T-helper 1 cell treated with Interleukin-12 subunit alpha and Interleukin-12 subunit beta and Interleukin-4 antibody, amounts not matched to agents 30 μg/mL and 1 μg/mL, for 36 hours (primary cell): Measurements from ENCODE around the gene NEGR1.
"Not testable (repeated sequence)": the region's sequence is repeated elsewhere in the genome, so short reads cannot be mapped to it uniquely, and the experiment has no call there.

ENCODE experiments used
- H3K27ac Mint-ChIP-seq: one replicate; pipeline ENCODE4 v1.8.0; 2021; ENCODE audit warnings: mild to moderate bottlenecking, mixed read lengths
- H3K27me3 Mint-ChIP-seq: one replicate; pipeline ENCODE4 v1.8.0; 2021; ENCODE audit warnings: low read depth, mixed read lengths
- H3K36me3 Mint-ChIP-seq: one replicate; pipeline ENCODE4 v1.8.0; 2021; ENCODE audit warnings: low read depth, mixed read lengths
- H3K4me1 Mint-ChIP-seq: one replicate; pipeline ENCODE4 v1.8.0; 2021; ENCODE audit warnings: low read depth, mixed read lengths
- H3K4me3 Mint-ChIP-seq: one replicate; pipeline ENCODE4 v1.8.0; 2021; ENCODE audit warnings: mild to moderate bottlenecking, moderate library complexity, mixed read lengths
- H3K9me3 Mint-ChIP-seq: one replicate; pipeline ENCODE4 v1.8.0; 2021; ENCODE audit warnings: mixed read lengths

NEGR1 gene

DNA sequence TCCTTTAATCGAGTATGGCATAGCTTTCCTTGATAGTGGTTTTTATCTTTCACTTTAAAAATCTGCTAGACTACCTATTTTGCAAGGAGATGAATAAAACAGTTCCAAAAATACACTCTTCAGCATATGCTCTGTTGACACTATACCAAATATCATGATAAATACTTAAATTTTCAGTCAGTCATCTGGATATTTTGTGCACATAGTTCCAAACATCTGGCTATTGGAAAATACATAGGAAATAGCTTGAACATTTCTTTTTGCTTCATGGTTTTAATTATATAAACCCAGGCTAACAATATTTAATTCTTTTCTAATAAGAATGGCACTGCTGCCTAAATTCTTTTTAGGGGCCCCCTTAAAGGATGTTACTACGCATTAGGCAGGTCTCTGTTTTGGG is 342.1 kb downstream of the NEGR1 start:
- no peak overlapping the region for H3K27ac Mint-ChIP-seq
- no peaks in the 10 kb centered on the region for H3K4me1 Mint-ChIP-seq
- H3K36me3 Mint-ChIP-seq, result no peaks in the 10 kb centered on the region
- H3K27me3 Mint-ChIP-seq, result no peaks in the 10 kb centered on the region
- H3K9me3 Mint-ChIP-seq, result no peaks in the 10 kb centered on the region
- H3K4me3 Mint-ChIP-seq, result no peak overlapping the region

DNA sequence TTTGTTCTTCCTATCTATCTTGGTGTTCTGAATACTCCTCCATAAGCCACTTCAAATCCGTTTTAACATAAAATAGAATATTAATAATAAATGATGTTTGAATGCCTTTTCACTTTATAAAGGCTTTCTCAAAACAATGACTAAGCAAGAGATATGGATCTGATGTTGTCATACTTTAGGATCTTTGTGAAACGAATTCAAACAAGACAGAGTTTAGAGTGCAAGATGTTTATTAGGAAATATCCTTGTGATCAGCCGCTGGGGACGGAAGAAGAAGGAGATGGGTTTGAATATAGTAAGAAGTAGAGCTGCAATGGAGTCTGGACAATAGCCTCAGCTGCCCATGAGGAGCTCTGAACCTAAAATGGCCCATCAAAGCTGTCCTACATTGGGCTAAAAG is 351.8 kb downstream of the NEGR1 start:
- H3K27me3 Mint-ChIP-seq, result no peaks in the 10 kb centered on the region
- no peaks in the 10 kb centered on the region for H3K9me3 Mint-ChIP-seq
- H3K36me3 Mint-ChIP-seq, result no peaks in the 10 kb centered on the region

DNA sequence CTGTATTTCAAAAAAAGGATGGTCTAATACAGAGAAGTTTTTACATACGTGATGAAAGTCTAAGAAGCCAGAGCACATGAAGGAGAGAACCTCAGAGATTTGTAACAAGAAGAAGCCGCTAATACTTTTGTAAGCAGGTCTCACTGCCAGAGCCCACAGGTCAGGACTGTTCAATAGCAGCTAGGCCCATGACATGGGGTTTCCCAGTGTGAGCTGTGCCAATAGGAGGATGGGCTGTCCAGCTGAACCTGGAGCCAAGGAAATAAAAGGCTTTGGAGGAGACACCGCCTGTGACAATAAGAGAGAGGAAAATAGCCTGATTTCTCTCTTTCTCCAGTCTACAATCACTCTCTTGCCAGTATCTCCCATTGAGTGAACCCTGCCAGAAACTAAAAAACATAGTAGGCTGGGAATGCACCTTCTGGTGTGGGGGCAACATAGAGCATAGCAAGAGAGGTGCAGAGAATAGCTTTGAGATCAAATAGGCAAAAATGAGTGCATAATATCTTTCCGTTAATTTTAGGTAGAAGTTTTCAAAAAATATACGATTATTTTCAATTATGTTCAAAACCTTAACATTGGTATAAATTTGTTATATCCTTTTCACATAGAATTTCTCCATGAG is 360.3 kb downstream of the NEGR1 start:
- Mint-ChIP-seq H3K27me3 (no peaks in the 10 kb centered on the region), H3K4me1 (no peaks in the 10 kb centered on the region), H3K27ac (no peak overlapping the region), H3K4me3 (no peak overlapping the region), H3K9me3 (peaks cover 4% of the 10 kb centered on the region), H3K36me3 (no peaks in the 10 kb centered on the region)

More for the DNA sequence above, 351.8 kb downstream of the NEGR1 start:
- Mint-ChIP-seq H3K4me3 (no peak overlapping the region), H3K27ac (no peak overlapping the region), H3K4me1 (no peaks in the 10 kb centered on the region)

DNA sequence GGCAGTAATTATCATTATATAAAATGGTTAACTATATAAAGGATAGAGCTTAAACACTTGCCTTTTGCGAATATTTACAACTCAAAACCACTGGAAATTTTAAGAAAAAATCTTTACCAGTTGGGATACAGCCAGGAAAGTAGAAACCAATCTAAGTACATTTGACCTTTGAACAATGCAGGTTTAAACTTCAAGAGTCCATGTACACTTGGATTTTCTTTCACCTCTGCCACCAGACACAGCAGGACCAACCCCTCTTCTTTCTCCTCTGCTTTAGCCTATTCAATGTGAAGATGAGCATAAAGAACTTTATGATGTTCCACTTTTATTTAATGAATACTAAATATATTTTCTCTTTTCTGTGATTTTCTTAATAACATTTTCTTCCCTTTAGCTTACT is 361.1 kb downstream of the NEGR1 start:
- Mint-ChIP-seq H3K4me1 (no peaks in the 10 kb centered on the region), H3K27me3 (no peaks in the 10 kb centered on the region), H3K36me3 (no peaks in the 10 kb centered on the region), H3K27ac (no peak overlapping the region), H3K4me3 (no peak overlapping the region), H3K9me3 (peaks cover 4% of the 10 kb centered on the region)

DNA sequence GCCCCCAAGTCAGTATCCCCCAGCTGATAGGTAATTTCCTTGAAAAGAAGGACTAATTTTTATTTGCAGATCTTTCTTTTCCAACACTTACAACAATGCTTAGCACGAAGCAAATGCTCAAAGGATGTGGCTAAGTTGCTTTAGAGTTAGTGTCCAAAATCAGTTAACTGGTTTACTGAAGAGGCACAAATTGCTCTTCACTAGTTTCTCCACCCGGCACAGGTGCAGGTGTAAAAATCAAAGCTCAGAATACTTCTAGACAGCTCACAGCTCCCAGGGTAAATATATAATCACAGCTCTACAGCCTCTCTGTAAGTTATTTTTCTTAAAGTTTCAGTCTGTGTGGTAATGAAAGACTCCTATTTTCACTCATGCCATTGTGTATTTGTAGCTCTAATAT is 361.8 kb downstream of the NEGR1 start:
- Mint-ChIP-seq H3K9me3 (peaks cover 4% of the 10 kb centered on the region), H3K27ac (no peak overlapping the region), H3K27me3 (no peaks in the 10 kb centered on the region), H3K36me3 (no peaks in the 10 kb centered on the region), H3K4me3 (no peak overlapping the region), H3K4me1 (no peaks in the 10 kb centered on the region)

DNA sequence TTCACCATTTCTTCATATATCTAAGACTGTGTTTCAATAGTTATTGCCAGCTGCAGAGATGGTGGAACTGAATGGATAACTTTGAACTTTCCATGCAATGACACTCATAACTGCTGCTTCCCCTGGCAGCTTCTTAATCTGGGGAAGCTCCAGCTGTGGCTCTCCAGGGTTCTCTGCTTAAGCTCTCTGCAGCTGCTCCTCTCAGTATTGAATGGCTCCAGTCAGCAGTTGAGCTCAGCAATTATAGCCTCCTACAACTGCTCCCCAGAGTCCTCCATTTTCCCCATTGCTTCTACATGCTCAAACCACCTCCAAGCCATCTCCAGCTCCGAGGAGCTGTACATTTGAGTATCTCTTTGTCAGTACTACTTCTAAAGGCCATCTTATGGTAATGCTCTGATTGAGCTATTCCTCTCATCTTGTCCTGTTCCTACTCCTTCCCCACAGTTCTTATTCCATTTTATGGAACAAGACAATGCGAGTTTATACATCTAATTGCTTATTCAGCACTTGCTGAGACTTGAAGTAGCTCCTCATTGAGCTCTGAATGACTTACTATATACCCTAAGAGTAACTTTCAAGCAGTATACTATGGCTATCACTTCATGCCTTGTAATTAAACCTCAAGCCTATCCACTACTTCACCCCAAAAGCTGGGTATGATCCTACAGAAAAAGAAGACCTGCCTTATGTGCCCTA is 362.4 kb downstream of the NEGR1 start:
- no peaks in the 10 kb centered on the region for H3K36me3 Mint-ChIP-seq
- peaks cover 4% of the 10 kb centered on the region for H3K9me3 Mint-ChIP-seq
- no peak overlapping the region for H3K4me3 Mint-ChIP-seq
- H3K4me1 Mint-ChIP-seq, result no peaks in the 10 kb centered on the region
- no peaks in the 10 kb centered on the region for H3K27me3 Mint-ChIP-seq
- H3K27ac Mint-ChIP-seq, result no peak overlapping the region

DNA sequence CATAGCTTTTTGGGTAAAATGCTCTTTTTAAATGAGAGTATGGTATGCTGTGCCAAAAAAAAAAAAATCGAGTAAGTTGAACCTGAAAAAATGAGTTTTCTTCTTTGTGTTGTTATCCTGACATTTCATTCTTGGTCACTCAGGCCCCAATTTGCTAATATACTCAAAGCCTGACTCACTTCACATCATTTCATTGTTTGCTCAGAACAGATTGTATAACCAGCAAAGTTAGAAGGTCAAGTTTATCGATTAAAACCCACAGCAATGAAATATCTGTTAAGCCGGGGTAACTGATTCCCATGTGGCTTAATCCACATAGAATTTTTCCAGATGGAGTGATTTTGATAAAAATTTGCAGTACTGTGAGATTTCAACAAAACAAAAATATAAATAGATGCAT is 363.7 kb downstream of the NEGR1 start:
- Mint-ChIP-seq H3K36me3 (no peaks in the 10 kb centered on the region), H3K27ac (no peak overlapping the region), H3K4me3 (no peak overlapping the region), H3K4me1 (no peaks in the 10 kb centered on the region), H3K27me3 (no peaks in the 10 kb centered on the region), H3K9me3 (peaks cover 4% of the 10 kb centered on the region)

DNA sequence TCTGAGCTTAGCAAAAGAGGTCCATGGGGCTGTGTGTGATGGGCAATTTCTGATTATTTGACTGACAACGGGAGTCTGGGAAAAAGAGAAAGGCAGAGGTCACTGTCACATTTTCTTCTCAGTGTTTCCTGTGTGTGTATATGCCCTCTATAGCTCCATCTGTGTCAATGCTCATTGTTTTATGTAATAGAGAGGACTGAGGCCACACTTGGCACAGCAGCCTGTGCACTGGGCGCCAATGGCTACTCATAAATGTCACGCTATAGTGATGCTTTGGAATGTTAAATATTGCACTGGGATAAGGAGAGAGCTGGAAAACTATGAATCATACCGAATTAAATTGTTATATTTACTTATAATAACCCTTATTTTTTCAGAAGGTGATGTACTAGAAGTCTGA is 365.4 kb downstream of the NEGR1 start:
- Mint-ChIP-seq H3K27ac (no peak overlapping the region), H3K36me3 (no peaks in the 10 kb centered on the region), H3K9me3 (peaks cover 4% of the 10 kb centered on the region), H3K4me3 (no peak overlapping the region), H3K27me3 (no peaks in the 10 kb centered on the region), H3K4me1 (no peaks in the 10 kb centered on the region)

DNA sequence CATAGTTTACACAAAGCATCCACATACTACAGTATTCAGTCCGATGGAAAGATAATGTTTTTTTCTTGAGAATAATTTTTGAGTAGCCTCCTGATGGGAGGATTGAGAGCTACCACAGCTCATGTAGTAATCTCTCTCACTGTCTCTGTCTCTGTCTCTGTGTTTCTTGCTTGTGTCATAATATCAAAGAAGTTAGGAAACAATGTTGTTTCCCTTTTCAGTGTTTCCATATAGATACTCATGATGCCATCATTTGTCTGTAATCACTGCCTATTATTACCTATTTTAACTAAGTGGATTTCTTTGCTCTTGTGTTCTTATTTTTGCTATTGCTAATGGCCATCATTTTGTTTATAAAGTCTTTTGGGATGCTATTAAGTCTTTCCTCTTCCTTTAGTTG is 367.7 kb downstream of the NEGR1 start:
- Mint-ChIP-seq H3K4me3 (no peak overlapping the region), H3K27ac (no peak overlapping the region), H3K36me3 (no peaks in the 10 kb centered on the region), H3K27me3 (no peaks in the 10 kb centered on the region), H3K9me3 (peaks cover 4% of the 10 kb centered on the region), H3K4me1 (no peaks in the 10 kb centered on the region)

DNA sequence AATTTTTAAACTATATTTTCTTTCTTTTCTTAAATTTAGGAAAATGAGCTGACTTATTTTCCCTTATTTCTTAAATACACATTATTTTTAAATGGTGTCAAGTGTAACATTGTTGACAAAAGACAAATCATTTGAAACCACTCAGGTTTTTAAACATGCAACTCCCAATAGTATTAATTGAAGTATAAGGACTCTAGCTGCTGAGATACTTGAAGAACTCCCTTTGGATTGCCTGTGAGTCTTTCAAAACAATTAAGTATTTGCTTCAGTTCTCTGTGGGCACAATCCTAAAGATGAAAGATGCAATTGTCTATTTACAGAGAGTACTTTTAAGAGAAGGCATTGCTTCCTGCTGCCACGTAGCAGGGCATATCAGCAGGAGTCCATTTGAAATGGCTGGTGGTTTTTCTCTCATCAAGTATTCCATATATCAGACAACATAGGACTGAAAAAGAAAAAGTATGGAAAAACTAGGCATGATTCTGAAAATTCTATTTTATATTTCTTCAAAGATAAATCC is 373.4 kb downstream of the NEGR1 start:
- Mint-ChIP-seq H3K9me3 (peaks cover 3% of the 10 kb centered on the region), H3K27me3 (no peaks in the 10 kb centered on the region), H3K27ac (no peak overlapping the region), H3K36me3 (no peaks in the 10 kb centered on the region), H3K4me3 (no peak overlapping the region), H3K4me1 (no peaks in the 10 kb centered on the region)

DNA sequence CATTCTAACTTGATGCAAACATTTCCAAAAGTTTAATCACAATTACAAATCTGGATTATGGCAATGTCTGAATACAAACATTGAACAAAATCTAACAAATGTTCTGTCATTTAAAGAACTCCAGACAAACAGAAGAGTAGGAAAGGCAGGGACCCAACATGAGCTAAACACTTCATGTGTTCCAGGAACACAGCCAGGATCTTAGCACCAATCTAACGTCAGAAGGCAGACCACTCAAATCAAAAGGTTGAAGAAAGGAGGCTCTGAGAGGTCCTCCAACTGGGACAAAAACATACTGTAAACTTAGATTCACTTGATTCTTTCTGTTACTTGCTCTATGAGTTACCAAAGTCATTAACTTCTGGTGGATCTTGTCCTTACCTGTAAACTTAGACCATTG is 374.0 kb downstream of the NEGR1 start:
- H3K4me3 Mint-ChIP-seq, result no peak overlapping the region
- H3K4me1 Mint-ChIP-seq, result no peaks in the 10 kb centered on the region
- no peaks in the 10 kb centered on the region for H3K36me3 Mint-ChIP-seq
- H3K9me3 Mint-ChIP-seq, result peaks cover 3% of the 10 kb centered on the region
- no peaks in the 10 kb centered on the region for H3K27me3 Mint-ChIP-seq
- no peak overlapping the region for H3K27ac Mint-ChIP-seq

DNA sequence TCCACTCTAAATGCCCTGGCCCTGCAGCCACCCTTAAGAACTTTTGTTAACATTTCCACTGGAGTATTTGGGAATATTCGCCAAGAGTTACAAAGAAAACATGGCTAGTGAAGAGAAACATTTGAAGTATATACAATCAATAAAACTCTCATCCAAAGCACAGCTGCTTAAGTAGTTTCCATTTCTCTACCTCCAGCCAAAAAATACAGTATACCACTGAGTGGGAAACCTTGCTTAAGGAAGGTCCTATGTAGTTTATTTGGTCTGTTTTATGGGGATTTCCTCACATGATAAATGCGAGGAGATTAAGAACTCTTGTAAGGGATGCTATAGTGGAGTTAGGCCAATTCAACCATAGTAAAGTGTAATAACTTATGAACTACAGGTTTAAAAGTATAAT is 382.5 kb downstream of the NEGR1 start:
- Mint-ChIP-seq H3K27ac (no peak overlapping the region), H3K27me3 (no peaks in the 10 kb centered on the region), H3K36me3 (no peaks in the 10 kb centered on the region), H3K9me3 (no peaks in the 10 kb centered on the region), H3K4me1 (no peaks in the 10 kb centered on the region), H3K4me3 (no peak overlapping the region)

DNA sequence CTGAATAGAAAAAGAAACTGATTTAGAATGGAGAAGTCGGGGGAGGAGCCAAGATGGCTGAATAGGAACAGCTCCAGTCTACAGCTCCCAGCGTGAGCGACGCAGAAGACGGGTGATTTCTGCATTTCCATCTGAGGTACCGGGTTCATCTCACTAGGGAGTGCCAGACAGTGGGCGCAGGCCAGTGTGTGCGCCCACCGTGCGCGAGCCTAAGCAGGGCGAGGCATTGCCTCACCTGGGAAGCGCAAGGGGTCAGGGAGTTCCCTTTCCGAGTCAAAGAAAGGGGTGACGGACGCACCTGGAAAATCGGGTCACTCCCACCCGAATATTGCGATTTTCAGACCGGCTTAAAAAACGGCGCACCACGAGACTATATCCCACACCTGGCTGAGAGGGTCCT is 394.2 kb downstream of the NEGR1 start:
- H3K4me1 Mint-ChIP-seq, H3K36me3 Mint-ChIP-seq, H3K4me3 Mint-ChIP-seq, H3K9me3 Mint-ChIP-seq, H3K27me3 Mint-ChIP-seq, H3K27ac Mint-ChIP-seq: not testable (repeated sequence)

DNA sequence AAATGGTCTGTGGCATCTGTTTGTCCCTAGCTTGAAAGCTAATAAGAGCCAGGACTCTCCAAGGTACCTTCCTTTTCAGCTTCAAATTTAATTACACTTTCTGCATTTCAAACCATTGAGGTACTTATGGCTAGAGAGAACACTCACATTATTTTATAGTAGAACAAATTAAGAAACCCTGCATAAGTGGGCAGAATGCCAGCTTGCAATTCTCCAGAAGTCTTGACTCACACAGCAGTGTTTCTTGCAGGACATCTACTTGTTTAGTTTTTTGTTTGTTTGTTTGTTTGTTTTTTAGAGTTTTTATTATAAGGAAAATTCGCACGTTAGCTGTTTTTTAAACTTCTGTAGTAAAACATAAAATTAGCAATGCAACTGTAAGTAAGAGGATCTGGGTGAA is 397.2 kb downstream of the NEGR1 start:
- H3K27me3 Mint-ChIP-seq, result no peaks in the 10 kb centered on the region
- H3K27ac Mint-ChIP-seq, result no peak overlapping the region
- no peaks in the 10 kb centered on the region for H3K4me1 Mint-ChIP-seq
- no peaks in the 10 kb centered on the region for H3K9me3 Mint-ChIP-seq
- H3K4me3 Mint-ChIP-seq, result no peak overlapping the region
- H3K36me3 Mint-ChIP-seq, result no peaks in the 10 kb centered on the region

DNA sequence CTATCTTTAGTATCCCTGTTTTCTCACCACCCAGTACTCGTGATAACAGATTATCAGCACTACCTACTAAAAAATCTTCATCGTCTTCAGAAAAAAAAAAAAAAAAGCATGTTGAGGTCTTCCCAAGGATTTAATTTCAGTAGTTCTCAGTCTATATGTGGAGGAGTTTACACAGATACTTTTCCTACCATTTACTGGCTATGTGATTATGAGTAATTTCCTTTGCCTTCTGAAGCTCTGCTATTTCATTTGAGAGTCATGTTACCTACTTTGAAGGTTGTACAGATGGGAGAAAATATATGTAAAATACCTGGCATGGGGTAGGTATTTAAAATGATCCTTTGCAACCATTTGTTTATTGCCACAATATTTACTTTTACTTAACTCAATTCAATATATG is 399.7 kb downstream of the NEGR1 start:
- Mint-ChIP-seq H3K4me3 (no peak overlapping the region), H3K27ac (no peak overlapping the region), H3K9me3 (no peaks in the 10 kb centered on the region), H3K36me3 (no peaks in the 10 kb centered on the region), H3K27me3 (no peaks in the 10 kb centered on the region), H3K4me1 (no peaks in the 10 kb centered on the region)
